Thyroid gland (tissue), 4 donors: Measurements from ENCODE around the gene ISG15. TPM values are rescaled to one million over a fixed set of nuclear protein-coding genes. Genes with fewer than 3 reads are reported as not detected.

Experiments
- DNase-seq, 2 donors: peaks; one replicate each; pipeline ENCODE4 v3.0.0-alpha.2; 2019
- H3K27ac ChIP-seq, 3 donors: fragments of 200-600 bp; sonication (generic); 1 replicate in 2 of 3; 2 replicates in 1 of 3; pipeline ENCODE4 v1.5.1; 2016 to 2019; ENCODE audit warnings: mild to moderate bottlenecking in 1 of 3, moderate library complexity in 1 of 3
- H3K27me3 ChIP-seq: fragments of 200-600 bp; sonication (generic); one replicate; pipeline ENCODE4 v1.5.1; 2019
- H3K36me3 ChIP-seq, 2 donors: fragments of 200-600 bp; sonication (generic); one replicate each; pipeline ENCODE4 v1.5.1; 2016 to 2019
- H3K4me1 ChIP-seq, 2 donors: fragments of 200-600 bp; sonication (generic); one replicate each; pipeline ENCODE4 v1.5.1; 2017 to 2019
- H3K4me3 ChIP-seq, 3 donors: fragments of 200-600 bp; sonication (generic); replicated peaks in 1 of 3; 1 replicate in 2 of 3; 2 replicates in 1 of 3; pipeline ENCODE4 v1.5.1; 2016; ENCODE audit warnings: mild to moderate bottlenecking in 1 of 3
- H3K9me3 ChIP-seq: fragments of 200-600 bp; sonication (generic); one replicate; pipeline ENCODE4 v1.5.1; 2017
- POLR2A ChIP-seq, 2 donors: fragments of 450-650 bp; IDR thresholded peaks; one replicate each; pipeline ENCODE4 v1.6.1; 2017; ENCODE audit warnings: antibody characterized with exemption in 2 of 2, mild to moderate bottlenecking in 2 of 2, moderate library complexity in 1 of 2
- whole genome bisulfite sequencing, 2 donors: methylation state at CpG; one replicate each; pipeline ENCODE4 v1.1.5; 2017; 5-methylcytosine and 5-hydroxymethylcytosine counted together
- intact Hi-C: fragments of 100-400 bp; cut with DNase I; formaldehyde crosslinking; loops from one replicate; pipeline ENCODE4 v1.15.1; 2023
- total RNA-seq, 4 donors: library from RNA; depleted of rRNA; stranded (reverse); fragments of >200 nt; gene quantifications; one replicate each; pipeline ENCODE4 v1.2.3, GENCODE V29; 2016
- TF ChIP-seq, protein P1 (sequence below), 6 experiments: fragments of 200-600 bp in 3 of 6; fragments of 450-650 bp in 3 of 6; sonication (generic) in 3 of 6; IDR thresholded peaks; one replicate each; pipeline ENCODE4 v1.5.1; 2016 to 2019; ENCODE audit warnings: antibody characterized with exemption in 6 of 6, mild to moderate bottlenecking in 2 of 6, inconsistent platforms in 1 of 6, moderate library complexity in 1 of 6

ISG15 gene
- total RNA-seq, 4 donors from 2014 or later: 18.5 to 57.5 (median 37.8) TPM

DNA sequence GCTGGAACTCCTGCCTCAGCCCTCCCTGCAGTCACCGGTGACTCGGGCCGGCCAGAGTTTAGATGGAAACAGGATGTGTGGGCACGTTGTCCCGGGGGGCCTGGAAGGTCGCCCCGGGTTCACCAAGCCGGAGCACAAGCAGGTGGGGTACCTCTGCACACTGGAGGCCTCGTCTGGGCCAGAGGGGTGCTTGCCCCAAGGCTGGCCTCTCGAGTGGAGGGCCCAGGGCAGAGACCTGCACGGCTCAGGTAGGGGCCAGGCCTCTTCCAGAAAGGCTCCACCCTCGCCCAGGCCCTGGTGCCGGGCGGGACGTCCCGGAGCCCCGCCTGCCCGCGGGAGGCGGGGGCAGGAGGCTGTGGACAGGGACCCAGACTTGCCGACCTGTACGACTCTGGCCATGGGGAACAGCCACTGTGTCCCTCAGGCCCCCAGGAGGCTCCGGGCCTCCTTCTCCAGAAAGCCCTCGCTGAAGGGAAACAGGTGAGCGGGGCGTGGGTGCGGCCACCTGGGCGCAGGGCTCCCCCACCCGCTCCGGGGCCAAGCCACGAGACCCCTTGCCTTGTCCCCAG, 47.1 kb upstream of the ISG15 start, which contains the start of gene PLEKHN1:
Gene PLEKHN1 (plus strand): TSS at position 348 of the 569 bp plus-strand sequence. CDS start 50 bp downstream, at position 398.
- Histone ChIP-seq H3K36me3 (no peaks in the 10 kb centered on the region), H3K4me3 (peak within 1 kb of the TSS; percentile 4 to 58 (median 36)), H3K27me3 (peaks cover 4% of the 10 kb centered on the region), H3K4me1 (peaks cover 8 to 25% of the 10 kb centered on the region in 2 donors), H3K27ac (peak within 1 kb of the TSS in 2 of 3 donors; percentile 6 to 55), H3K9me3 (no peaks in the 10 kb centered on the region)
- WGBS, 2 donors: 21% methylated on average over 10 of the region's 31 CpGs; no CpG with 5 or more reads in 1 of the 2 donors
- peak; percentile 40 to 46 for DNase-seq
- TF ChIP-seq, protein P1, sequence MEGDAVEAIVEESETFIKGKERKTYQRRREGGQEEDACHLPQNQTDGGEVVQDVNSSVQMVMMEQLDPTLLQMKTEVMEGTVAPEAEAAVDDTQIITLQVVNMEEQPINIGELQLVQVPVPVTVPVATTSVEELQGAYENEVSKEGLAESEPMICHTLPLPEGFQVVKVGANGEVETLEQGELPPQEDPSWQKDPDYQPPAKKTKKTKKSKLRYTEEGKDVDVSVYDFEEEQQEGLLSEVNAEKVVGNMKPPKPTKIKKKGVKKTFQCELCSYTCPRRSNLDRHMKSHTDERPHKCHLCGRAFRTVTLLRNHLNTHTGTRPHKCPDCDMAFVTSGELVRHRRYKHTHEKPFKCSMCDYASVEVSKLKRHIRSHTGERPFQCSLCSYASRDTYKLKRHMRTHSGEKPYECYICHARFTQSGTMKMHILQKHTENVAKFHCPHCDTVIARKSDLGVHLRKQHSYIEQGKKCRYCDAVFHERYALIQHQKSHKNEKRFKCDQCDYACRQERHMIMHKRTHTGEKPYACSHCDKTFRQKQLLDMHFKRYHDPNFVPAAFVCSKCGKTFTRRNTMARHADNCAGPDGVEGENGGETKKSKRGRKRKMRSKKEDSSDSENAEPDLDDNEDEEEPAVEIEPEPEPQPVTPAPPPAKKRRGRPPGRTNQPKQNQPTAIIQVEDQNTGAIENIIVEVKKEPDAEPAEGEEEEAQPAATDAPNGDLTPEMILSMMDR (IDR thresholded peaks at IDR 0.05): no peak
- TF ChIP-seq POLR2A (IDR thresholded peaks at IDR 0.05): no peak
- intact Hi-C loops: no loop called here

DNA sequence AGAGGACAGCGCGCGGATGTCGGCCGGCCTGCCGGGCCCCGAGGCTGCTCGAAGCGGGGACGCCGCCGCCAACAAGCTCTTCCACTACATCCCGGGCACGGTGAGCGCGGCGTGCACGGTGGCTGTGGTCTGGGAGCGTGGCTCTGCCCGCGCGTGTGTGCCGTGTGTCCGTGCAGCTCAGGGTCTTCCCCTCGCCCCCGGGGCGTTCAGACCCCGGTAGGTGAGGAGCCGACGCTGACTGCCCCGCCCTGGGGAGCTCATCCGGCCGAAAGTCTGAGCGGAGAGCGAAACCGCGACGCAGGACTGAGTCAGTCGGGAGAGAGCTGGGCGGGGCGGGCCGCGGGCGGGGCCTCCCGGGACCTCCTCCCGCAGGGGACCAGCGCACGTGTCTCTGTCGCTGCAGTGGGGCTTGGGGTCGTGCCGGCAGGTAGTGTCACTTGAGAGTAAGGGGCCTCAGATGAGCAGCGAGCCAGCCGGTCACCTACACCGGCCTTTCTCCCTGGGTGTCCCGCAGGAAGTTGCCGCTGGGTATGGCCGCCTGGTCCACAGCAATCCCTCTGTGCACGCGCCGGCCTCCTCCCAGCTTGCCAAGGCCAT, 46.5 kb upstream of the ISG15 start:
- intact Hi-C loops: no loop called here
- H3K9me3 ChIP-seq: no peaks in the 10 kb centered on the region
- peaks cover 8 to 22% of the 10 kb centered on the region in 2 donors for H3K4me1 ChIP-seq
- 1 to 7% methylated on average over 6 to 23 of the region's 60 CpGs for WGBS, 2 donors
- H3K36me3 ChIP-seq: no peaks in the 10 kb centered on the region
- TF ChIP-seq, protein P1 (IDR thresholded peaks at IDR 0.05): no peak
- TF ChIP-seq POLR2A (IDR thresholded peaks at IDR 0.05): peak in 1 of 2 donors; percentile 21
- peak overlapping the region in 2 of 3 donors; percentile 6 to 55 for H3K27ac ChIP-seq
- H3K27me3 ChIP-seq: peaks cover 6% of the 10 kb centered on the region
- peak overlapping the region; percentile 4 to 58 (median 36) for H3K4me3 ChIP-seq
- DNase-seq: peak; percentile 60 to 64

DNA sequence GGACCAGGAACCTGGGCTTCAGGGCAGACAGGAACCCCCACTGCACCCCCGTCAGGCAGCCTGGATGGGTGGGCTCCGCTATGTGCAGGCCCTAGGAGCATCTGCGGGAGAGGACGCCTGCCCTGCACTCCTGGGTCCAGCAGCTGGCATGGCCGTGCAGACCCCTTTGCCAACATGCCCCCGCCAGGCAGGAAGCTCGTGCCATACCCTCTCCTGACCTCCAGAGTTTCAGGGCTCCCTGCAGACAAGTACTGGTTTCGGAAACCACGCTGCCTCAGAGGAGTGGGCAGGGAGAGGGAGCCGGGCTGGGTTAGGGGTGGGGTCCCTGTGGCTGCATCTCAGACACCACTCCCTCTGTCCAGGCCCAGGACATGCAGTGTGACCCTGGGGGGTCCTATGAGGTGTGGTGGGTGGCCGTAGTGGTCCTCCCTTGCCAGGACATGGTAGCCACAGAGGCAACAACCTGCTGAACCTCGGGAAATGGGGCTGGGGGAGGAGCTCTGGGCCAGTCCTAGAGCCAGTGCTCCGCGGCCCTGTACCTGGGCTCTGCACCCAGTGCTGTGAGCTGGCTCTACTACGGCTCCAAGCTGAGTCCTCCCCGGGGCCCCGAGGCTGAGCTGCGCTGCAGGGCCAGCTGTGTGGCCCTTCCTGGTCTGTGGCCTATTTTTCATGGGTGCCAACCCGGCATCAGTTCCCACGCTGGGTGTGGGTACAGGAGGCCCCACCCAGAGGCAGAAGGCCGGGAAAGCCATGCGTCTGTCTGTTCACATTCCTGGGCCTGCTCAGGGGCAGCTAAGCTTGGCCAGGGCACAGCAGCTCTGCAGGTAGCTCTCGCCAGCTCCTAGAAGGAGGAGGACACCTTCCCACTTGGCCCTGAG, 45.6 kb upstream of the ISG15 start:
- Histone ChIP-seq H3K36me3 (no peaks in the 10 kb centered on the region), H3K4me1 (peaks cover 8 to 23% of the 10 kb centered on the region in 2 donors), H3K9me3 (no peaks in the 10 kb centered on the region), H3K27me3 (peaks cover 6% of the 10 kb centered on the region), H3K4me3 (no peak overlapping the region), H3K27ac (no peak overlapping the region)
- WGBS, 2 donors: 55 to 79% methylated on average over 7 to 21 of the region's 23 CpGs
- no peak for TF ChIP-seq POLR2A (IDR thresholded peaks at IDR 0.05)
- TF ChIP-seq, protein P1 (IDR thresholded peaks at IDR 0.05): no peak
- intact Hi-C loops: no loop called here
- no peak for DNase-seq

DNA sequence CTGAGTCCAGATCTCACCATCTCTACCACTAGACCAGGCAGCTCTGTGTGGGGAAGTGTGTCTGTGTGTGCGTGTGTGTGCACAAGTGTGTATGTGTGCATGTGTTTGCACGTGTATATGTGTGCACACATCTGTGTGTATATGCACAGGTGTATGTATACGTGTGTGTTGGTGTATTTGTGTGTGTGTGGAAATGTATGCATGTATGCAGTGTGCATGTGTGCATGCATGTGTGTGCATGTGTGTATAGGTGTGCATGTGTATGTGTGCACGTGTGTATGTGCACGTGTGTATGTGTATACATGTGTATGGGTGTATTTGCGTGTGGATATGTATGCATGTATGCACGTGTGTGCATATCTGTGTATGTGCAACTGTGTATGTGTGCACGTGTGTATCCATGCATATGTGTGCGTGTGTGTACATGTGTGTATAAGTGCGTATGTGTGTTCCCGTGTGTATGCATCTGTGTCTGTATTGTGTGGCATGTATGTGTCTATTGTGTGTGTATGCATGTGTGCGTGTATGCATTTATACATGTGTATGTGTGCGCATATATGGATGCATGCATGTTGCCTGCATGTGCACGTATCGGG, 43.9 kb upstream of the ISG15 start:
- intact Hi-C loops: no loop called here
- Histone ChIP-seq H3K4me1 (peaks cover 12 to 33% of the 10 kb centered on the region in 2 donors), H3K9me3 (no peaks in the 10 kb centered on the region), H3K27me3 (peaks cover 6% of the 10 kb centered on the region), H3K27ac (no peak overlapping the region), H3K36me3 (no peaks in the 10 kb centered on the region), H3K4me3 (no peak overlapping the region)
- WGBS, 2 donors: 84 to 85% methylated on average over 15 of the region's 15 CpGs
- no peak for DNase-seq
- TF ChIP-seq POLR2A (IDR thresholded peaks at IDR 0.05): no peak
- TF ChIP-seq, protein P1 (IDR thresholded peaks at IDR 0.05): no peak
